HUES64 (cell line): ENCODE data around the gene ADIPOR2.

Experiments
- H3K27ac ChIP-seq: 2 replicates; pipeline ENCODE4 v1.7.0; 2013; ENCODE audit warnings: low read depth, low read length, inconsistent platforms
- H3K27me3 ChIP-seq: 2 replicates; pipeline ENCODE4 v1.6.1; 2013; ENCODE audit warnings: mild to moderate bottlenecking, low read length; ENCODE audit not compliant: insufficient read depth
- H3K36me3 ChIP-seq: 2 replicates; pipeline ENCODE4 v1.6.1; 2013; ENCODE audit warnings: mild to moderate bottlenecking, low read length; ENCODE audit not compliant: insufficient read depth
- H3K4me1 ChIP-seq: 2 replicates; pipeline ENCODE4 v1.6.1; 2013; ENCODE audit warnings: mild to moderate bottlenecking, low read length, moderate library complexity; ENCODE audit not compliant: insufficient read depth
- H3K4me3 ChIP-seq: 2 replicates; pipeline ENCODE4 v1.5.1; 2013; ENCODE audit warnings: mild to moderate bottlenecking, low read length, moderate library complexity
- H3K9ac ChIP-seq: 2 replicates; pipeline ENCODE4 v1.6.1; 2013; ENCODE audit warnings: mild to moderate bottlenecking, low read depth, low read length
- H3K9me3 ChIP-seq: 2 replicates; pipeline ENCODE4 v1.6.1; 2013; ENCODE audit warnings: low read depth, low read length; ENCODE audit not compliant: insufficient read depth
- WGBS: fragments of 150-250, 120-280 bp; methylation state at CpG from one replicate; pipeline ENCODE4 v1.1.7; 2013; ENCODE audit warnings: missing lambda C conversion rate; 5-methylcytosine and 5-hydroxymethylcytosine counted together

ADIPOR2 gene

GRCh38 chr12:1761857-1762256 is 71.0 kb downstream of the ADIPOR2 start:
- peaks cover 17% of the 10 kb centered on the region for H3K36me3 ChIP-seq
- no peaks in the 10 kb centered on the region for H3K27me3 ChIP-seq
- H3K9me3 ChIP-seq, result no peaks in the 10 kb centered on the region
- no peak overlapping the region for H3K9ac ChIP-seq
- no peak overlapping the region for H3K4me3 ChIP-seq
- WGBS, result 94% methylated on average over 3 of the region's 3 CpGs
- no peak overlapping the region; the same call in 1 of the 2 replicates for H3K27ac ChIP-seq
- peaks cover 14% of the 10 kb centered on the region; the same call in 1 of the 2 replicates for H3K4me1 ChIP-seq

- H3K4me1 ChIP-seq, result peaks cover 14% of the 10 kb centered on the region; the same call in 1 of the 2 replicates
- H3K4me3 ChIP-seq, result no peak overlapping the region
- H3K9me3 ChIP-seq, result no peaks in the 10 kb centered on the region
- WGBS, result 94% methylated on average over 2 of the region's 2 CpGs
- no peak overlapping the region for H3K9ac ChIP-seq
- H3K36me3 ChIP-seq, result peaks cover 6% of the 10 kb centered on the region; the same call in 1 of the 2 replicates
- no peaks in the 10 kb centered on the region for H3K27me3 ChIP-seq
- no peak overlapping the region for H3K27ac ChIP-seq
These were observed 72.3 kb downstream of the ADIPOR2 start for GRCh38 chr12:1763153-1763552.

GRCh38 chr12:1766110-1766509 is 75.2 kb downstream of the ADIPOR2 start:
- peaks cover 9% of the 10 kb centered on the region for H3K4me1 ChIP-seq
- H3K4me3 ChIP-seq, result no peak overlapping the region
- no peak overlapping the region for H3K9ac ChIP-seq
- H3K36me3 ChIP-seq, result no peaks in the 10 kb centered on the region
- no peaks in the 10 kb centered on the region for H3K27me3 ChIP-seq
- WGBS, result 89% methylated on average over 1 of the region's 1 CpG
- no peaks in the 10 kb centered on the region for H3K9me3 ChIP-seq
- no peak overlapping the region for H3K27ac ChIP-seq

- Histone ChIP-seq H3K36me3 (peaks cover 1% of the 10 kb centered on the region; the same call in 1 of the 2 replicates), H3K9me3 (no peaks in the 10 kb centered on the region), H3K4me3 (no peak overlapping the region), H3K27me3 (no peaks in the 10 kb centered on the region), H3K9ac (no peak overlapping the region), H3K27ac (no peak overlapping the region), H3K4me1 (peaks cover 9% of the 10 kb centered on the region)
- WGBS, result 97% methylated on average over 1 of the region's 1 CpG
These were observed 76.7 kb downstream of the ADIPOR2 start for GRCh38 chr12:1767407-1768090.

GRCh38 chr12:1768615-1769014 is 77.7 kb downstream of the ADIPOR2 start:
- 86% methylated on average over 1 of the region's 1 CpG for WGBS

GRCh38 chr12:1769809-1770494 is 79.1 kb downstream of the ADIPOR2 start:
- H3K27me3 ChIP-seq, result no peaks in the 10 kb centered on the region
- peaks cover 6% of the 10 kb centered on the region for H3K4me1 ChIP-seq
- no peak overlapping the region for H3K9ac ChIP-seq
- 89% methylated on average over 7 of the region's 8 CpGs for WGBS
- no peak overlapping the region for H3K27ac ChIP-seq
- H3K9me3 ChIP-seq, result no peaks in the 10 kb centered on the region
- no peak overlapping the region for H3K4me3 ChIP-seq
- peaks cover 20% of the 10 kb centered on the region; the same call in 1 of the 2 replicates for H3K36me3 ChIP-seq

More at GRCh38 chr12:1768615-1769014, 77.7 kb downstream of the ADIPOR2 start:
- Histone ChIP-seq H3K4me3 (no peak overlapping the region), H3K36me3 (peaks cover 12% of the 10 kb centered on the region; the same call in 1 of the 2 replicates), H3K9me3 (no peaks in the 10 kb centered on the region), H3K9ac (no peak overlapping the region), H3K27ac (no peak overlapping the region), H3K27me3 (no peaks in the 10 kb centered on the region), H3K4me1 (peaks cover 6% of the 10 kb centered on the region)

GRCh38 chr12:1773937-1774655 is 83.2 kb downstream of the ADIPOR2 start:
- Histone ChIP-seq H3K4me3 (no peak overlapping the region), H3K27me3 (no peaks in the 10 kb centered on the region), H3K4me1 (peaks cover 22% of the 10 kb centered on the region; the same call in 1 of the 2 replicates), H3K9me3 (no peaks in the 10 kb centered on the region), H3K27ac (no peak overlapping the region), H3K9ac (no peak overlapping the region), H3K36me3 (peaks cover 35% of the 10 kb centered on the region)
- 96% methylated on average over 4 of the region's 4 CpGs for WGBS

- Histone ChIP-seq H3K27ac (no peak overlapping the region), H3K9me3 (no peaks in the 10 kb centered on the region), H3K4me1 (peaks cover 20% of the 10 kb centered on the region; the same call in 1 of the 2 replicates), H3K36me3 (peaks cover 51% of the 10 kb centered on the region), H3K9ac (no peak overlapping the region), H3K27me3 (no peaks in the 10 kb centered on the region), H3K4me3 (no peak overlapping the region)
- 48% methylated on average over 4 of the region's 4 CpGs for WGBS
These were observed 85.5 kb downstream of the ADIPOR2 start for GRCh38 chr12:1776170-1776921.

- Histone ChIP-seq H3K9me3 (no peaks in the 10 kb centered on the region), H3K27ac (no peak overlapping the region), H3K36me3 (peaks cover 47% of the 10 kb centered on the region), H3K9ac (no peak overlapping the region), H3K4me1 (peaks cover 20% of the 10 kb centered on the region; the same call in 1 of the 2 replicates), H3K27me3 (no peaks in the 10 kb centered on the region), H3K4me3 (no peak overlapping the region)
- WGBS, result 96% methylated on average over 5 of the region's 5 CpGs
These were observed 86.9 kb downstream of the ADIPOR2 start for GRCh38 chr12:1777798-1778197.

GRCh38 chr12:1778911-1779310 is 88.0 kb downstream of the ADIPOR2 start:
- Histone ChIP-seq H3K9me3 (no peaks in the 10 kb centered on the region), H3K9ac (no peak overlapping the region), H3K36me3 (peaks cover 36% of the 10 kb centered on the region), H3K27ac (no peak overlapping the region), H3K4me3 (no peak overlapping the region), H3K4me1 (peaks cover 20% of the 10 kb centered on the region; the same call in 1 of the 2 replicates), H3K27me3 (no peaks in the 10 kb centered on the region)
- 97% methylated on average over 4 of the region's 4 CpGs for WGBS
